ENCODE data around the gene MVD. TPM values are rescaled to one million over a fixed set of nuclear protein-coding genes. Genes with fewer than 3 reads are reported as not detected.

The MVD gene
- total RNA-seq, 1 experiment from 2014 or later = 119 TPM

GRCh38 chr16:88653596-88654362 is 9.1 kb downstream of the MVD start:
- CTCF ChIA-PET = no interaction called here
- Histone ChIP-seq H2AFZ (ENCODE audit: low read depth, low read length, poor library complexity, severe bottlenecking) (no peak overlapping the region), H3K9ac (ENCODE audit: low read length) (no peak overlapping the region), H3K36me3 (ENCODE audit: control insufficient read depth in 1 of 2, insufficient read depth in 2 of 2, low read length in 2 of 2) (peaks cover 9 to 13% of the 10 kb centered on the region in 2 experiments; a peak in 2 of 4 replicates), H3K79me2 (ENCODE audit: insufficient read depth, low read length) (peaks cover 21% of the 10 kb centered on the region), H3K4me3 (replicated peaks in 1 of 2; ENCODE audit: low read depth in 1 of 2, low read length in 2 of 2) (no peak overlapping the region), H3K4me2 (ENCODE audit: low read length) (no peak overlapping the region), H3K27me3 (ENCODE audit: insufficient read depth, low read length) (no peaks in the 10 kb centered on the region), H4K20me1 (ENCODE audit: insufficient read depth) (no peaks in the 10 kb centered on the region), H3K4me1 (ENCODE audit: control insufficient read depth in 1 of 2, insufficient read depth in 2 of 2, low read length in 2 of 2) (peaks cover 16 to 26% of the 10 kb centered on the region in 2 experiments), H3K27ac (ENCODE audit: low read depth, low read length) (no peak overlapping the region), H3K9me3 (ENCODE audit: control insufficient read depth in 1 of 2, insufficient read depth in 1 of 2, low read depth in 1 of 2, low read length in 2 of 2) (no peaks in the 10 kb centered on the region), H3K9me2 (ENCODE audit: insufficient read depth) (no peaks in the 10 kb centered on the region)
- intact Hi-C loops (cut with micrococcal nuclease) = loop anchor here (5.0 kb wide), 1 partner anchor 201 kb away; the partner anchor contains the start of gene ZFPM1
- BruUV-seq (replicated peaks) = no TSS peak
- RAD21 ChIA-PET (ENCODE audit: low non-redundant PET in 1 of 2, low total read pairs in 2 of 2, uncharacterized antibody in 2 of 2, unreplicated experiment in 2 of 2) = no interaction called here
- TF ChIP-seq JUND (IDR thresholded peaks at IDR 0.05) (no peak), SRF (IDR thresholded peaks at IDR 0.05; ENCODE audit: low read depth) (no peak), FOSL1 (IDR thresholded peaks at IDR 0.05; ENCODE audit: low read depth) (no peak), SP1 (IDR thresholded peaks at IDR 0.05; ENCODE audit: low read depth) (no peak), EGR1 (IDR thresholded peaks at IDR 0.05; ENCODE audit: low read depth) (no peak), CTCF (IDR thresholded peaks at IDR 0.05 in 2 of 3, conservative IDR thresholded peaks at IDR 0.05 in 1 of 3; ENCODE audit: borderline replicate concordance in 1 of 3, insufficient read depth in 1 of 3, low read depth in 2 of 3, low read length in 2 of 3) (no peak), ELF1 (IDR thresholded peaks at IDR 0.05; ENCODE audit: borderline replicate concordance, low read depth) (no peak), ATF3 (IDR thresholded peaks at IDR 0.05) (no peak), REST (IDR thresholded peaks at IDR 0.05; ENCODE audit: low read depth) (no peak), TCF7L2 (IDR thresholded peaks at IDR 0.05; ENCODE audit: borderline replicate concordance, extremely low read depth, insufficient read depth, insufficient read length) (no peak), MAX (IDR thresholded peaks at IDR 0.05) (no peak), ZFX (IDR thresholded peaks at IDR 0.05) (no peak), CBX3 (IDR thresholded peaks at IDR 0.05; ENCODE audit: low read depth) (no peak), POLR2A (IDR thresholded peaks at IDR 0.05; ENCODE audit: borderline replicate concordance, extremely low read depth, insufficient read depth, insufficient read length) (no peak), EZH2phosphoT487 (IDR thresholded peaks at IDR 0.05; ENCODE audit: borderline replicate concordance) (no peak)
- POLR2A ChIA-PET = no interaction called here
- ATAC-seq (no peak), DNase-seq (ENCODE audit: low read depth, low spot score) (no peak)
